Measurements from ENCODE around the gene IL7R. TPM values are rescaled to one million over a fixed set of nuclear protein-coding genes. Genes with fewer than 3 reads are reported as not detected.

IL7R gene
- total and polyA plus RNA-seq, 10 of the 15 experiments (the other 5 are each of a cell fraction or from before 2014, with no cell fraction given) = 0.40 to 21.1 (median 0.85) TPM

DNA sequence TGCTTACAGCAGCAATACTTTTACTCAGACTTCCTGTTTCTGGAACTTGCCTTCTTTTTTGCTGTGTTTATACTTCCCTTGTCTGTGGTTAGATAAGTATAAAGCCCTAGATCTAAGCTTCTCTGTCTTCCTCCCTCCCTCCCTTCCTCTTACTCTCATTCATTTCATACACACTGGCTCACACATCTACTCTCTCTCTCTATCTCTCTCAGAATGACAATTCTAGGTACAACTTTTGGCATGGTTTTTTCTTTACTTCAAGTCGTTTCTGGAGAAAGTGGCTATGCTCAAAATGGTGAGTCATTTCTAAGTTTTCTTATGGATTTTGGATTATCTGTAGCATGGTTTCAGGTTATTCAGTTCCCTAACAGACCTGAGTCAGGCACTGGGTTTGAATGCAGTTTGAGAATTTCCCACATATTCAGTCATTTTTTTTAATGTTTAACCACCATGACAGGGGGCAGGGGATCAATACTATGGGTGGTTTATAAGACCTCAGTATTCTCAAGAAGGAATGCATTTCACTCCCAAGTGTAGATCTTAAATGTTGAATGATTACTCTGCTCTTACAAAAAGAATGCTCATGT is at the start of gene IL7R (continued):
- TF ChIP-seq, protein P1, sequence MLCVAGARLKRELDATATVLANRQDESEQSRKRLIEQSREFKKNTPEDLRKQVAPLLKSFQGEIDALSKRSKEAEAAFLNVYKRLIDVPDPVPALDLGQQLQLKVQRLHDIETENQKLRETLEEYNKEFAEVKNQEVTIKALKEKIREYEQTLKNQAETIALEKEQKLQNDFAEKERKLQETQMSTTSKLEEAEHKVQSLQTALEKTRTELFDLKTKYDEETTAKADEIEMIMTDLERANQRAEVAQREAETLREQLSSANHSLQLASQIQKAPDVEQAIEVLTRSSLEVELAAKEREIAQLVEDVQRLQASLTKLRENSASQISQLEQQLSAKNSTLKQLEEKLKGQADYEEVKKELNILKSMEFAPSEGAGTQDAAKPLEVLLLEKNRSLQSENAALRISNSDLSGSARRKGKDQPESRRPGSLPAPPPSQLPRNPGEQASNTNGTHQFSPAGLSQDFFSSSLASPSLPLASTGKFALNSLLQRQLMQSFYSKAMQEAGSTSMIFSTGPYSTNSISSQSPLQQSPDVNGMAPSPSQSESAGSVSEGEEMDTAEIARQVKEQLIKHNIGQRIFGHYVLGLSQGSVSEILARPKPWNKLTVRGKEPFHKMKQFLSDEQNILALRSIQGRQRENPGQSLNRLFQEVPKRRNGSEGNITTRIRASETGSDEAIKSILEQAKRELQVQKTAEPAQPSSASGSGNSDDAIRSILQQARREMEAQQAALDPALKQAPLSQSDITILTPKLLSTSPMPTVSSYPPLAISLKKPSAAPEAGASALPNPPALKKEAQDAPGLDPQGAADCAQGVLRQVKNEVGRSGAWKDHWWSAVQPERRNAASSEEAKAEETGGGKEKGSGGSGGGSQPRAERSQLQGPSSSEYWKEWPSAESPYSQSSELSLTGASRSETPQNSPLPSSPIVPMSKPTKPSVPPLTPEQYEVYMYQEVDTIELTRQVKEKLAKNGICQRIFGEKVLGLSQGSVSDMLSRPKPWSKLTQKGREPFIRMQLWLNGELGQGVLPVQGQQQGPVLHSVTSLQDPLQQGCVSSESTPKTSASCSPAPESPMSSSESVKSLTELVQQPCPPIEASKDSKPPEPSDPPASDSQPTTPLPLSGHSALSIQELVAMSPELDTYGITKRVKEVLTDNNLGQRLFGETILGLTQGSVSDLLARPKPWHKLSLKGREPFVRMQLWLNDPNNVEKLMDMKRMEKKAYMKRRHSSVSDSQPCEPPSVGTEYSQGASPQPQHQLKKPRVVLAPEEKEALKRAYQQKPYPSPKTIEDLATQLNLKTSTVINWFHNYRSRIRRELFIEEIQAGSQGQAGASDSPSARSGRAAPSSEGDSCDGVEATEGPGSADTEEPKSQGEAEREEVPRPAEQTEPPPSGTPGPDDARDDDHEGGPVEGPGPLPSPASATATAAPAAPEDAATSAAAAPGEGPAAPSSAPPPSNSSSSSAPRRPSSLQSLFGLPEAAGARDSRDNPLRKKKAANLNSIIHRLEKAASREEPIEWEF (IDR thresholded peaks at IDR 0.05; ENCODE audit: insufficient replicate concordance, low read depth, low read length) = peak; percentile 50
- TF ChIP-seq JUNB (IDR thresholded peaks at IDR 0.05) (peak; percentile 74), SMC3 (IDR thresholded peaks at IDR 0.05; ENCODE audit: borderline replicate concordance, low read length) (no peak), CBFB (IDR thresholded peaks at IDR 0.05; ENCODE audit: low read depth) (no peak), BMI1 (IDR thresholded peaks at IDR 0.05; ENCODE audit: borderline replicate concordance) (no peak), ASH2L (IDR thresholded peaks at IDR 0.05; ENCODE audit: borderline replicate concordance, low read depth) (no peak), SMAD5 (IDR thresholded peaks at IDR 0.05; ENCODE audit: low read depth) (no peak), MEF2B (IDR thresholded peaks at IDR 0.05; ENCODE audit: partially characterized antibody, poor library complexity, severe bottlenecking) (no peak), TCF7 (IDR thresholded peaks at IDR 0.05; ENCODE audit: borderline replicate concordance) (no peak), GATAD2B (conservative IDR thresholded peaks at IDR 0.05; ENCODE audit: low read depth) (no peak), CHD2 (IDR thresholded peaks at IDR 0.05; ENCODE audit: borderline replicate concordance, low read depth, low read length) (no peak), PAX5 (IDR thresholded peaks at IDR 0.05; ENCODE audit: borderline replicate concordance, low read depth, low read length) (no peak), ESRRA (IDR thresholded peaks at IDR 0.05; ENCODE audit: low read length) (no peak), NBN (IDR thresholded peaks at IDR 0.05) (0 out of 2 replicates have a peak, but pooled peaks have one; percentile 67), ZNF384 (IDR thresholded peaks at IDR 0.05; ENCODE audit: borderline replicate concordance, low read depth, low read length) (no peak), SRF (IDR thresholded peaks at IDR 0.05; ENCODE audit: low read depth in 2 of 2, low read length in 2 of 2) (no peak), FOXK2 (IDR thresholded peaks at IDR 0.05) (no peak), NFXL1 (IDR thresholded peaks at IDR 0.05; ENCODE audit: borderline replicate concordance) (no peak)
- TF ChIP-seq, protein P2, sequence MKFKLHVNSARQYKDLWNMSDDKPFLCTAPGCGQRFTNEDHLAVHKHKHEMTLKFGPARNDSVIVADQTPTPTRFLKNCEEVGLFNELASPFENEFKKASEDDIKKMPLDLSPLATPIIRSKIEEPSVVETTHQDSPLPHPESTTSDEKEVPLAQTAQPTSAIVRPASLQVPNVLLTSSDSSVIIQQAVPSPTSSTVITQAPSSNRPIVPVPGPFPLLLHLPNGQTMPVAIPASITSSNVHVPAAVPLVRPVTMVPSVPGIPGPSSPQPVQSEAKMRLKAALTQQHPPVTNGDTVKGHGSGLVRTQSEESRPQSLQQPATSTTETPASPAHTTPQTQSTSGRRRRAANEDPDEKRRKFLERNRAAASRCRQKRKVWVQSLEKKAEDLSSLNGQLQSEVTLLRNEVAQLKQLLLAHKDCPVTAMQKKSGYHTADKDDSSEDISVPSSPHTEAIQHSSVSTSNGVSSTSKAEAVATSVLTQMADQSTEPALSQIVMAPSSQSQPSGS (IDR thresholded peaks at IDR 0.05; ENCODE audit: low read length) = peak; percentile 51
- TF ChIP-seq, protein P3, sequence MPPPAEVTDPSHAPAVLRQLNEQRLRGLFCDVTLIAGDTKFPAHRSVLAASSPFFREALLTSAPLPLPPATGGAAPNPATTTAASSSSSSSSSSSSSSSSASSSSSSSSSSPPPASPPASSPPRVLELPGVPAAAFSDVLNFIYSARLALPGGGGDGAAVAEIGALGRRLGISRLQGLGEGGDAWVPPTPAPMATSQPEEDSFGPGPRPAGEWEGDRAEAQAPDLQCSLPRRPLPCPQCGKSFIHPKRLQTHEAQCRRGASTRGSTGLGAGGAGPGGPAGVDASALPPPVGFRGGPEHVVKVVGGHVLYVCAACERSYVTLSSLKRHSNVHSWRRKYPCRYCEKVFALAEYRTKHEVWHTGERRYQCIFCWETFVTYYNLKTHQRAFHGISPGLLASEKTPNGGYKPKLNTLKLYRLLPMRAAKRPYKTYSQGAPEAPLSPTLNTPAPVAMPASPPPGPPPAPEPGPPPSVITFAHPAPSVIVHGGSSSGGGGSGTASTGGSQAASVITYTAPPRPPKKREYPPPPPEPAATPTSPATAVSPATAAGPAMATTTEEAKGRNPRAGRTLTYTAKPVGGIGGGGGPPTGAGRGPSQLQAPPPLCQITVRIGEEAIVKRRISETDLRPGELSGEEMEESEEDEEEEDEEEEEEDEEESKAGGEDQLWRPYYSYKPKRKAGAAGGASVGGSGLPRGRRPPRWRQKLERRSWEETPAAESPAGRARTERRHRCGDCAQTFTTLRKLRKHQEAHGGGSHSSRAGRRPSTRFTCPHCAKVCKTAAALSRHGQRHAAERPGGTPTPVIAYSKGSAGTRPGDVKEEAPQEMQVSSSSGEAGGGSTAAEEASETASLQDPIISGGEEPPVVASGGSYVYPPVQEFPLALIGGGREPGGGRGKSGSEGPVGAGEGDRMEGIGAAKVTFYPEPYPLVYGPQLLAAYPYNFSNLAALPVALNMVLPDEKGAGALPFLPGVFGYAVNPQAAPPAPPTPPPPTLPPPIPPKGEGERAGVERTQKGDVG (CRISPR knock-in tag; IDR thresholded peaks at IDR 0.05) = no peak
- TF ChIP-seq, protein P4, sequence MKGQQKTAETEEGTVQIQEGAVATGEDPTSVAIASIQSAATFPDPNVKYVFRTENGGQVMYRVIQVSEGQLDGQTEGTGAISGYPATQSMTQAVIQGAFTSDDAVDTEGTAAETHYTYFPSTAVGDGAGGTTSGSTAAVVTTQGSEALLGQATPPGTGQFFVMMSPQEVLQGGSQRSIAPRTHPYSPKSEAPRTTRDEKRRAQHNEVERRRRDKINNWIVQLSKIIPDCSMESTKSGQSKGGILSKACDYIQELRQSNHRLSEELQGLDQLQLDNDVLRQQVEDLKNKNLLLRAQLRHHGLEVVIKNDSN (IDR thresholded peaks at IDR 0.05; ENCODE audit: borderline replicate concordance, extremely low read length, insufficient read depth, low read depth, low read length) = no peak

All from GM12878 (cell line).